PC-3 (cell line): ENCODE measurements around the gene DMD. TPM values are rescaled to one million over a fixed set of nuclear protein-coding genes. Genes with fewer than 3 reads are reported as not detected.

Experiments
- ATAC-seq: fragments of 200-7000 bp; cut with Tn5 transposase; 2 replicates; pipeline ENCODE4 v1.9.1; 2020; ENCODE audit warnings: mild to moderate bottlenecking, moderate library complexity
- BruUV-seq: library from RNA; stranded (reverse); fragments of 400-500 nt; replicated peaks from 2 replicates; lab custom pipeline; 2021; lab: Mats Ljungman, UMichigan
- CTCF ChIA-PET: fragments of 300-600 bp; sonication (Branson Sonifier 250); formaldehyde crosslinking; loops from one replicate; lab custom pipeline; 2022; ENCODE audit warnings: antibody characterized with exemption; lab: Charles Lee
- POLR2A ChIA-PET: fragments of 300-600 bp; sonication (Branson Sonifier 250); formaldehyde crosslinking; loops from one replicate; lab custom pipeline; 2022; ENCODE audit warnings: antibody characterized with exemption; ENCODE audit not compliant: unreplicated experiment; lab: Charles Lee
- DNase-seq: peaks from one replicate; pipeline ENCODE4 v3.0.0-alpha.2; 2015
- H2AFZ ChIP-seq: fragments of 300-600 bp; sonication (generic); 2 replicates; pipeline ENCODE4 v1.6.0; 2016; ENCODE audit warnings: antibody characterized with exemption, low read length
- H3F3A ChIP-seq: fragments of 300-600 bp; sonication (generic); one replicate; pipeline ENCODE4 v1.6.0; 2017; ENCODE audit warnings: antibody characterized with exemption, low read length, control low read depth, mild to moderate bottlenecking; ENCODE audit not compliant: unreplicated experiment
- H3K27ac ChIP-seq: fragments of 300-600 bp; sonication (generic); 2 replicates; pipeline ENCODE4 v1.5.1; 2016; ENCODE audit warnings: mild to moderate bottlenecking, low read length
- H3K27me3 ChIP-seq: fragments of 300-600 bp; sonication (generic); 2 replicates; pipeline ENCODE4 v1.6.1; 2016; ENCODE audit warnings: low read length, mixed read lengths
- H3K36me3 ChIP-seq: fragments of 300-600 bp; sonication (generic); 2 replicates; pipeline ENCODE4 v1.6.1; 2016; ENCODE audit warnings: low read depth, mixed run types, low read length, mixed read lengths
- H3K4me1 ChIP-seq: fragments of 300-600 bp; sonication (generic); 2 replicates; pipeline ENCODE4 v1.5.1; 2016; ENCODE audit warnings: low read length; ENCODE audit not compliant: insufficient read depth
- H3K4me2 ChIP-seq: fragments of 300-600 bp; sonication (generic); 2 replicates; pipeline ENCODE4 v1.6.0; 2016; ENCODE audit warnings: low read length
- H3K4me3 ChIP-seq: fragments of 300-600 bp; sonication (generic); 2 replicates; pipeline ENCODE4 v1.5.1; 2016; ENCODE audit warnings: mild to moderate bottlenecking, low read length, mixed read lengths
- H3K79me2 ChIP-seq: fragments of 300-600 bp; sonication (generic); 2 replicates; pipeline ENCODE4 v1.6.1; 2017; ENCODE audit warnings: low read length, mixed read lengths
- H3K9ac ChIP-seq: fragments of 300-600 bp; sonication (generic); 2 replicates; pipeline ENCODE4 v1.6.0; 2016; ENCODE audit warnings: mild to moderate bottlenecking, low read length
- H3K9me2 ChIP-seq: fragments of 300-600 bp; sonication (generic); replicated peaks from 2 replicates; pipeline ENCODE4 v1.6.1; 2016; ENCODE audit warnings: mixed run types, low read length, mixed read lengths
- H3K9me3 ChIP-seq: fragments of 300-600 bp; sonication (generic); 2 replicates; pipeline ENCODE4 v1.6.1; 2016; ENCODE audit warnings: low read length, mixed read lengths
- H4K20me1 ChIP-seq: fragments of 300-600 bp; sonication (generic); 2 replicates; pipeline ENCODE4 v1.6.1; 2016; ENCODE audit warnings: low read length, mixed read lengths
- CTCF ChIP-seq: fragments of 300-600 bp; sonication (generic); conservative IDR thresholded peaks from 2 replicates; pipeline ENCODE4 v1.5.1; 2017; ENCODE audit warnings: antibody characterized with exemption, low read depth, mild to moderate bottlenecking, low read length
- EZH2 ChIP-seq: fragments of 300-600 bp; sonication (generic); IDR thresholded peaks from one replicate; pipeline ENCODE4 v1.6.1; 2017; ENCODE audit warnings: antibody characterized with exemption, mild to moderate bottlenecking, low read length; ENCODE audit not compliant: unreplicated experiment
- EZH2phosphoT487 ChIP-seq: fragments of 300-600 bp; sonication (generic); IDR thresholded peaks from 2 replicates; pipeline ENCODE4 v1.6.1; 2018; ENCODE audit warnings: mild to moderate bottlenecking, antibody characterized with exemption, low read length, borderline replicate concordance
- intact Hi-C: fragments of 100-400 bp; cut with micrococcal nuclease; formaldehyde crosslinking; loops from 2 replicates; pipeline ENCODE4 v1.9.0; 2023
- total RNA-seq: library from RNA; depleted of rRNA; stranded (reverse); fragments of >200 nt; gene quantifications from 2 replicates; pipeline ENCODE4 v1.2.3, GENCODE V29; 2014

Gene DMD
- total RNA-seq, 1 experiment from 2014 or later = not detected

GRCh38 chrX:32010212-32010611 lies 1201.1 kb downstream of the DMD start:
- Histone ChIP-seq H3K9ac (no peak overlapping the region), H3K4me1 (no peaks in the 10 kb centered on the region), H3K27me3 (no peaks in the 10 kb centered on the region), H3K4me2 (no peak overlapping the region), H3K9me3 (no peaks in the 10 kb centered on the region), H3K9me2 (no peaks in the 10 kb centered on the region), H3K79me2 (no peaks in the 10 kb centered on the region), H3F3A (no peaks in the 10 kb centered on the region), H4K20me1 (no peaks in the 10 kb centered on the region), H3K36me3 (no peaks in the 10 kb centered on the region), H2AFZ (no peak overlapping the region), H3K4me3 (no peak overlapping the region), H3K27ac (no peak overlapping the region)
- ATAC-seq = no peak
- BruUV-seq = no TSS peak
- DNase-seq = no peak
- TF ChIP-seq EZH2 (no peak), CTCF (no peak), EZH2phosphoT487 (no peak)
- ChIA-PET POLR2A (no interaction called here), CTCF (no interaction called here)
- intact Hi-C loops = no loop called here

GRCh38 chrX:31993637-31994036 lies 1217.7 kb downstream of the DMD start:
- Histone ChIP-seq H3K4me1 (no peaks in the 10 kb centered on the region), H3K9ac (no peak overlapping the region), H3K9me2 (no peaks in the 10 kb centered on the region), H3K9me3 (no peaks in the 10 kb centered on the region), H3K4me2 (no peak overlapping the region), H3F3A (no peaks in the 10 kb centered on the region), H2AFZ (no peak overlapping the region), H3K27me3 (no peaks in the 10 kb centered on the region), H3K36me3 (no peaks in the 10 kb centered on the region), H4K20me1 (no peaks in the 10 kb centered on the region), H3K27ac (no peak overlapping the region), H3K4me3 (no peak overlapping the region), H3K79me2 (no peaks in the 10 kb centered on the region)
- ChIA-PET CTCF (no interaction called here), POLR2A (no interaction called here)
- TF ChIP-seq EZH2phosphoT487 (no peak), EZH2 (no peak), CTCF (no peak)
- no peak for DNase-seq
- no peak for ATAC-seq
- intact Hi-C loops = no loop called here
- BruUV-seq = no TSS peak

DNA sequence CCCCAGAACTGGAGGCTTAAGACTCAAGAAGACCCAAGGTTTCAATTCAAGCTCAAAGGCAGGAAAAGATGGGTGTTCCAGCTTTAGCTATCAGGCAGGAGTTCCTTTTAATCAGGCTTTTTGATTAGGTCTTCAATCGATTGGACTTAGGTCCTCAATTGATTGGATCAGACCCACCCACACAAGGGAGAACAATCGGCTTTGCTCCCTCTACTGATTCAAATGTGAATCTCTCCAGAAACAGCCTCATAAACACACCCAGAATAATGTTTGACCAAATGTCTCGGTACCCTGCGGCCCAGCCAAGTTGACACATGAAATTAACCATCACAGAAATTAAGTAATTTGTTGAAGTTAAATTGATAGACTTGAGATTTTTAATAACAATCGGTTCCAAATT lies 1222.4 kb downstream of the DMD start:
- Histone ChIP-seq H2AFZ (no peak overlapping the region), H3K9me3 (no peaks in the 10 kb centered on the region), H3K36me3 (no peaks in the 10 kb centered on the region), H3K79me2 (no peaks in the 10 kb centered on the region), H3K27me3 (no peaks in the 10 kb centered on the region), H3K4me2 (no peak overlapping the region), H3K27ac (no peak overlapping the region), H4K20me1 (no peaks in the 10 kb centered on the region), H3F3A (no peaks in the 10 kb centered on the region), H3K4me3 (no peak overlapping the region), H3K9me2 (no peaks in the 10 kb centered on the region), H3K4me1 (no peaks in the 10 kb centered on the region), H3K9ac (no peak overlapping the region)
- TF ChIP-seq EZH2phosphoT487 (no peak), CTCF (no peak), EZH2 (no peak)
- DNase-seq = no peak
- ATAC-seq = no peak
- ChIA-PET CTCF (no interaction called here), POLR2A (no interaction called here)
- BruUV-seq = no TSS peak
- intact Hi-C loops = no loop called here
